Motor neuron (in vitro differentiated cells): Measurements from ENCODE around the gene LINS1. TPM values are rescaled to one million over a fixed set of nuclear protein-coding genes. Genes with fewer than 3 reads are reported as not detected.
"Not testable (repeated sequence)": the region's sequence is repeated elsewhere in the genome, so short reads cannot be mapped to it uniquely, and the experiment has no call there.

ENCODE experiments used
- ATAC-seq, 8 experiments: fragments of 200-7000 bp; cut with Tn5 transposase; replicated peaks in 6 of 8; 2 replicates each; pipeline ENCODE4 v1.8.0; 2021; ENCODE audit warnings: mild to moderate bottlenecking in 8 of 8, moderate library complexity in 8 of 8
- H3K27ac ChIP-seq, 2 donors: fragments of 250-450 bp; sonication (Bioruptor Pico); 2 replicates each; pipeline ENCODE4 v1.9.0; 2021; ENCODE audit warnings: antibody characterized with exemption in 2 of 2, mild to moderate bottlenecking in 2 of 2, moderate library complexity in 1 of 2
- H3K4me1 ChIP-seq, 2 donors: fragments of 250-450 bp; sonication (Bioruptor Pico); replicated peaks in 1 of 2; 2 replicates each; pipeline ENCODE4 v1.6.1; 2021; ENCODE audit warnings: antibody characterized with exemption in 2 of 2, mild to moderate bottlenecking in 2 of 2, moderate library complexity in 1 of 2
- H3K4me3 ChIP-seq, 5 donors: fragments of 250-450 bp; sonication (Bioruptor Pico); 2 replicates each; pipeline ENCODE4 v1.9.0; 2021; ENCODE audit warnings: antibody characterized with exemption in 5 of 5, mild to moderate bottlenecking in 5 of 5, moderate library complexity in 4 of 5
- WGBS, 10 experiments: fragments of 450-650 bp; shearing (Covaris generic); methylation state at CpG; one replicate each; pipeline ENCODE4 v1.0.0; 2022; 5-methylcytosine and 5-hydroxymethylcytosine counted together
- in situ Hi-C, 9 experiments: fragments of 400-800 bp; cut with MboI; loops; one replicate each; pipeline ENCODE4 v1.15.0; 2021; ENCODE audit warnings: low sequenced_read_pairs in 9 of 9, low pct_unique_long_range_greater_than_20kb in 2 of 9; ENCODE audit not compliant: unreplicated experiment in 9 of 9
- total RNA-seq, 8 experiments: library from RNA; unstranded; fragments of 300-600 nt; gene quantifications; 2 replicates each; pipeline versions ENCODE4 v1.2.3 to v1.2.4, GENCODE V29; 2022

The LINS1 gene
- total RNA-seq, 8 experiments from 2014 or later = 12.1 to 42.4 (median 14.0) TPM

- in situ Hi-C loops = no loop called here
- WGBS, 10 experiments = 100% methylated on average over 1 of the region's 1 CpG; no CpG with 5 or more reads in 8 of the 10 experiments
- Histone ChIP-seq H3K27ac (no peak overlapping the region), H3K4me1 (peaks cover 2 to 3% of the 10 kb centered on the region in 2 donors), H3K4me3 (no peak overlapping the region)
- no peak for ATAC-seq
Observed at GRCh38 chr15:100598655-100599054, 3.3 kb downstream of the LINS1 start.

GRCh38 chr15:100597862-100598261 is 4.1 kb downstream of the LINS1 start:
- no peak overlapping the region for H3K27ac ChIP-seq
- WGBS, 10 experiments = 67 to 100% (median 88%) methylated on average over 1 to 3 of the region's 3 CpGs; no CpG with 5 or more reads in 2 of the 10 experiments
- H3K4me1 ChIP-seq = no peaks in the 10 kb centered on the region
- ATAC-seq = no peak
- no peak overlapping the region for H3K4me3 ChIP-seq
- in situ Hi-C loops = no loop called here

GRCh38 chr15:100596792-100597191 is 5.2 kb downstream of the LINS1 start:
- Histone ChIP-seq H3K27ac (no peak overlapping the region), H3K4me1 (no peaks in the 10 kb centered on the region), H3K4me3 (no peak overlapping the region)
- in situ Hi-C loops = no loop called here
- ATAC-seq = peak in 3 of 8 experiments; percentile 68 to 71 (median 69)
- WGBS, 10 experiments = 0 to 100% (median 93%) methylated on average over 1 to 6 of the region's 7 CpGs

GRCh38 chr15:100595964-100596363 is 6.0 kb downstream of the LINS1 start:
- in situ Hi-C loops = no loop called here
- H3K4me3 ChIP-seq = no peak overlapping the region
- H3K4me1 ChIP-seq = no peaks in the 10 kb centered on the region
- no peak overlapping the region for H3K27ac ChIP-seq
- 50 to 100% (median 83%) methylated on average over 1 to 3 of the region's 3 CpGs; no CpG with 5 or more reads in 5 of the 10 experiments for WGBS, 10 experiments
- ATAC-seq = peak in 2 of 8 experiments; percentile 1 to 10

- WGBS, 10 experiments = 83 to 100% (median 100%) methylated on average over 2 of the region's 2 CpGs; no CpG with 5 or more reads in 3 of the 10 experiments
- in situ Hi-C loops = no loop called here
Observed at GRCh38 chr15:100593431-100593830, 8.6 kb downstream of the LINS1 start.

GRCh38 chr15:100592898-100593297 is 9.1 kb downstream of the LINS1 start:
- no peak overlapping the region for H3K4me3 ChIP-seq
- H3K27ac ChIP-seq = no peak overlapping the region
- no peaks in the 10 kb centered on the region for H3K4me1 ChIP-seq
- peak in 2 of 8 experiments; percentile 4 to 84 for ATAC-seq
- in situ Hi-C loops = no loop called here
- WGBS, 10 experiments = 0 to 100% (median 78%) methylated on average over 1 to 3 of the region's 3 CpGs; no CpG with 5 or more reads in 2 of the 10 experiments

More at GRCh38 chr15:100593431-100593830, 8.6 kb downstream of the LINS1 start:
- Histone ChIP-seq H3K4me3 (no peak overlapping the region), H3K27ac (no peak overlapping the region), H3K4me1 (no peaks in the 10 kb centered on the region)
- ATAC-seq = no peak

- peak in 2 of 8 experiments; percentile 54 to 59 for ATAC-seq
- Histone ChIP-seq H3K4me3 (no peak overlapping the region), H3K27ac (no peak overlapping the region), H3K4me1 (no peaks in the 10 kb centered on the region)
- in situ Hi-C loops = no loop called here
- WGBS, 10 experiments = 0 to 100% (median 64%) methylated on average over 1 to 2 of the region's 2 CpGs; no CpG with 5 or more reads in 4 of the 10 experiments
Observed at GRCh38 chr15:100591835-100592234, 10.1 kb downstream of the LINS1 start.

- H3K4me1 ChIP-seq, H3K4me3 ChIP-seq, ATAC-seq, in situ Hi-C loops, H3K27ac ChIP-seq: not testable (repeated sequence)
- 80 to 100% (median 100%) methylated on average over 1 to 2 of the region's 2 CpGs; no CpG with 5 or more reads in 1 of the 10 experiments for WGBS, 10 experiments
Observed at GRCh38 chr15:100591163-100591562, 10.8 kb downstream of the LINS1 start.

GRCh38 chr15:100588638-100589242 is 13.2 kb downstream of the LINS1 start:
- Histone ChIP-seq H3K4me1 (no peaks in the 10 kb centered on the region), H3K4me3 (no peak overlapping the region), H3K27ac (no peak overlapping the region)
- no peak for ATAC-seq
- in situ Hi-C loops = no loop called here
- WGBS, 10 experiments = 40 to 89% (median 73%) methylated on average over 1 of the region's 1 CpG; no CpG with 5 or more reads in 2 of the 10 experiments

- no peak overlapping the region for H3K27ac ChIP-seq
- H3K4me3 ChIP-seq = no peak overlapping the region
- WGBS, 10 experiments = 75 to 100% (median 87%) methylated on average over 1 to 4 of the region's 4 CpGs; no CpG with 5 or more reads in 2 of the 10 experiments
- in situ Hi-C loops = no loop called here
- H3K4me1 ChIP-seq = no peaks in the 10 kb centered on the region
- ATAC-seq = no peak
Observed at GRCh38 chr15:100580414-100580813, 21.6 kb downstream of the LINS1 start.

- WGBS, 10 experiments = 92 to 100% (median 95%) methylated on average over 1 to 4 of the region's 4 CpGs; no CpG with 5 or more reads in 3 of the 10 experiments
- H3K4me1 ChIP-seq = no peaks in the 10 kb centered on the region
- H3K27ac ChIP-seq = no peak overlapping the region
- ATAC-seq = no peak
- no peak overlapping the region for H3K4me3 ChIP-seq
- in situ Hi-C loops = no loop called here
Observed at GRCh38 chr15:100573526-100573925, 28.5 kb downstream of the LINS1 start.

- 7 to 90% (median 72%) methylated on average over 1 to 4 of the region's 4 CpGs for WGBS, 10 experiments
- in situ Hi-C loops = no loop called here
- no peaks in the 10 kb centered on the region for H3K4me1 ChIP-seq
- H3K4me3 ChIP-seq = no peak overlapping the region
- no peak for ATAC-seq
- H3K27ac ChIP-seq = no peak overlapping the region
Observed at GRCh38 chr15:100572362-100572983, 29.5 kb downstream of the LINS1 start.

GRCh38 chr15:100571592-100572167 is 30.3 kb downstream of the LINS1 start:
- 53 to 100% (median 93%) methylated on average over 1 to 6 of the region's 6 CpGs for WGBS, 10 experiments
- ATAC-seq = no peak
- Histone ChIP-seq H3K4me1 (no peaks in the 10 kb centered on the region), H3K27ac (no peak overlapping the region), H3K4me3 (no peak overlapping the region)
- in situ Hi-C loops = no loop called here
